ENCODE data around the gene GALNT16.
"Not testable (repeated sequence)": the region's sequence is repeated elsewhere in the genome, so short reads cannot be mapped to it uniquely, and the experiment has no call there.

The GALNT16 gene

GRCh38 chr14:69259527-69260189, at the start of gene GALNT16:
TSS of gene GALNT16 (plus strand) at chr14:69260158. CDS start at chr14:69260291, 133 bp downstream.
- no peak for DNase-seq

GRCh38 chr14:69214393-69214792, 45.6 kb upstream of the GALNT16 start:
- no peak for DNase-seq

- DNase-seq: not testable (repeated sequence)
These were observed 42.3 kb upstream of the GALNT16 start for GRCh38 chr14:69217663-69218062.

- no peak for DNase-seq
These were observed 35.0 kb upstream of the GALNT16 start for GRCh38 chr14:69224946-69225345.

GRCh38 chr14:69226178-69226577, 33.8 kb upstream of the GALNT16 start:
- DNase-seq: no peak

- DNase-seq: no peak
These were observed 33.2 kb upstream of the GALNT16 start for GRCh38 chr14:69226736-69227135.

GRCh38 chr14:69231486-69231885, 28.5 kb upstream of the GALNT16 start:
- DNase-seq: no peak

- no peak for DNase-seq
These were observed 27.6 kb upstream of the GALNT16 start for GRCh38 chr14:69232388-69232787.

- no peak for DNase-seq
These were observed 25.9 kb upstream of the GALNT16 start for GRCh38 chr14:69234106-69234505.

GRCh38 chr14:69235708-69236107, 24.2 kb upstream of the GALNT16 start:
- DNase-seq: no peak

- no peak for DNase-seq
These were observed 22.8 kb upstream of the GALNT16 start for GRCh38 chr14:69237142-69237541.

GRCh38 chr14:69237584-69237983, 22.4 kb upstream of the GALNT16 start:
- no peak for DNase-seq

GRCh38 chr14:69238883-69239282, 21.1 kb upstream of the GALNT16 start:
- DNase-seq: no peak

- no peak for DNase-seq
These were observed 19.3 kb upstream of the GALNT16 start for GRCh38 chr14:69240527-69241173.

- no peak for DNase-seq
These were observed 18.4 kb upstream of the GALNT16 start for GRCh38 chr14:69241577-69241976.

GRCh38 chr14:69242311-69243224, 17.4 kb upstream of the GALNT16 start:
- DNase-seq: peak; percentile 33

GRCh38 chr14:69244946-69245345, 15.0 kb upstream of the GALNT16 start:
- DNase-seq: no peak

- no peak for DNase-seq
These were observed 13.6 kb upstream of the GALNT16 start for GRCh38 chr14:69246331-69246730.

- no peak for DNase-seq
These were observed 12.1 kb upstream of the GALNT16 start for GRCh38 chr14:69247676-69248440.

GRCh38 chr14:69249603-69250002, 10.4 kb upstream of the GALNT16 start:
- DNase-seq: no peak

- DNase-seq: no peak
These were observed 7.1 kb upstream of the GALNT16 start for GRCh38 chr14:69252851-69253250.

- no peak for DNase-seq
These were observed 811 bp upstream of the GALNT16 start for GRCh38 chr14:69259168-69259526.
